H1 (cell line): ENCODE measurements around the gene GPR161.
A peak's percentile ranks its signal among the peaks of the same experiment; 100 is the strongest.

ENCODE experiments used
- BACH1 ChIP-seq: IDR thresholded peaks from 2 replicates; pipeline ENCODE4 v1.6.1; 2012; ENCODE audit warnings: low read length, improper control_type of control experiment
- CTCF ChIP-seq, 3 experiments: IDR thresholded peaks; 1 replicate in 2 of 3; 2 replicates in 1 of 3; pipeline versions ENCODE4 v1.5.1 to v1.6.1; 2011; ENCODE audit warnings: low read length in 3 of 3, mild to moderate bottlenecking in 3 of 3, inconsistent platforms in 2 of 3, low read depth in 1 of 3, moderate library complexity in 1 of 3; ENCODE audit not compliant: insufficient read depth in 1 of 3; ENCODE audit errors: control extremely low read depth in 1 of 3
- EP300 ChIP-seq, 2 experiments: IDR thresholded peaks; 1 replicate in 1 of 2; 2 replicates in 1 of 2; pipeline ENCODE4 v1.6.1; 2011 to 2012; ENCODE audit warnings: low read depth in 2 of 2, low read length in 2 of 2, mild to moderate bottlenecking in 2 of 2, borderline replicate concordance in 1 of 2, inconsistent platforms in 1 of 2, moderate library complexity in 1 of 2
- EZH2 ChIP-seq: fragments of 200-600 bp; sonication (generic); IDR thresholded peaks from 2 replicates; pipeline ENCODE4 v1.7.1; 2012; ENCODE audit warnings: low read depth, mild to moderate bottlenecking, moderate library complexity, low read length, inconsistent platforms; ENCODE audit not compliant: severe bottlenecking
- GABPA ChIP-seq: IDR thresholded peaks from 2 replicates; pipeline ENCODE4 v1.6.1; 2011; ENCODE audit warnings: mild to moderate bottlenecking, low read length, moderate library complexity, borderline replicate concordance; ENCODE audit not compliant: insufficient read depth
- HDAC6 ChIP-seq: IDR thresholded peaks from one replicate; pipeline ENCODE4 v1.7.1; 2012; ENCODE audit warnings: low read depth, mild to moderate bottlenecking, inconsistent platforms, low read length, moderate library complexity
- JUND ChIP-seq: IDR thresholded peaks from 2 replicates; pipeline ENCODE4 v1.6.1; 2011; ENCODE audit warnings: mild to moderate bottlenecking, improper control_type of control experiment, low read length
- KDM1A ChIP-seq: fragments of 200-600, 300-600 bp; sonication (generic); IDR thresholded peaks from 2 replicates; pipeline ENCODE4 v1.7.1; 2016; ENCODE audit warnings: mild to moderate bottlenecking, low read length, borderline replicate concordance
- MAFK ChIP-seq: IDR thresholded peaks from 2 replicates; pipeline ENCODE4 v1.6.1; 2012; ENCODE audit warnings: low read depth, mild to moderate bottlenecking, improper control_type of control experiment, low read length
- NRF1 ChIP-seq: IDR thresholded peaks from 2 replicates; pipeline ENCODE4 v1.6.1; 2011; ENCODE audit warnings: mild to moderate bottlenecking, low read depth, low read length, improper control_type of control experiment
- POLR2A ChIP-seq, 2 experiments: IDR thresholded peaks; 1 replicate in 1 of 2; 2 replicates in 1 of 2; pipeline ENCODE4 v1.6.1; 2011; ENCODE audit warnings: low read depth in 2 of 2, low read length in 2 of 2, mild to moderate bottlenecking in 2 of 2; ENCODE audit errors: control extremely low read depth in 1 of 2
- POLR2AphosphoS5 ChIP-seq: IDR thresholded peaks from 2 replicates; pipeline ENCODE4 v1.6.1; 2011; ENCODE audit warnings: low read depth, low read length
- TAF1 ChIP-seq: IDR thresholded peaks from 2 replicates; pipeline ENCODE4 v1.6.1; 2011; ENCODE audit warnings: mild to moderate bottlenecking, low read depth, low read length

DNA sequence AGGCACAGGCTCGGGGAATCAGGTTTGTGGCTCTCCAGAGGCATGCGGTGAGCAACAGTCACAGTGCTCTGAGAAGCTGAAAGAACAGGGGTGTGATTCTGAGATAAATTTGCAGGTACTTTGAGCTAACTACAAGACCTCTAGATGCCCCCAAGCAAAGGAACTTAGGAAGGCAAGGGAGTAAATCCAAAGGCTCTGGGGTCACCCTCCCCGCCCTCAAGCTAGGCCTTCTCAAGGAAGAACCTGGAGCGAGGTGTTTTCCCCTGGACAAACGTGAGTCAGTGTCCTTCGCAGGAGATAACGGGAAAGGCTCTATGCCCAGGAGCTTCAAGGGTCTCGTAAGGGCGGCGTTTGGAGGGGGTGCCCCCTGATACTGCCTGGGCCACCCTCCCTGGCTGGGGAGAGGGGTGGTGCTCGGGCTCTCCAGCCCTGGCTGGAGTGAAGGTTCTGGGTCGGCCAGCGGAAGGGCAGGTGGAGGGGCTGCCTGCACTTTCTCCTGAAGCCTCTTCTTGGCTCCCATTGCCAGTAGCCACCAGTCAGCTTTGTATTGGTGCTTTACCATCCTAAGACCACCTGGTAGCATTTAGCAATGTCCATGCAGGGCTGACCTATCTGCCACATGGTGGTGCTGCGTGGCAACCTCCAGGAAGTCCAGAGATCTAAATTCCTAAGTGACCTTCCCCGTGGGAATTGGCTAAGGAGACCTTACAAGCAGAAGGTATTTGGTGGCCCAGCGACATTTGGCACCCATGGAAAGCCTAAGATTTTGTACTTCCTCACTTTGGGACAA lies 44.0 kb downstream of the GPR161 start:
- no peak for TF ChIP-seq EP300 (IDR thresholded peaks at IDR 0.05; ENCODE audit: borderline replicate concordance in 1 of 2, low read depth in 2 of 2, low read length in 2 of 2)
- no peak for TF ChIP-seq TAF1
- no peak for TF ChIP-seq HDAC6
- TF ChIP-seq EZH2 = no peak
- TF ChIP-seq MAFK = no peak
- peak; percentile 55 to 67 (median 57) for TF ChIP-seq CTCF (IDR thresholded peaks at IDR 0.05; ENCODE audit: control extremely low read depth in 1 of 3, insufficient read depth in 1 of 3, low read depth in 1 of 3, low read length in 3 of 3)
- no peak for TF ChIP-seq BACH1
- no peak for TF ChIP-seq NRF1
- no peak for TF ChIP-seq POLR2A (IDR thresholded peaks at IDR 0.05; ENCODE audit: control extremely low read depth in 1 of 2, low read depth in 2 of 2, low read length in 2 of 2)
- no peak for TF ChIP-seq POLR2AphosphoS5
- no peak for TF ChIP-seq JUND
- no peak for TF ChIP-seq KDM1A
- no peak for TF ChIP-seq GABPA
